Mesendoderm (in vitro differentiated cells): Measurements from ENCODE around the gene RARRES2.

Experiments used
- DNase-seq: peaks from one replicate; pipeline ENCODE4 v3.0.0; 2013
- H2AK5ac ChIP-seq: 2 replicates; pipeline ENCODE4 v1.6.1; 2013; ENCODE audit warnings: low read length, inconsistent platforms
- H2BK120ac ChIP-seq: 2 replicates; pipeline ENCODE4 v1.6.1; 2013; ENCODE audit warnings: low read depth, mild to moderate bottlenecking, low read length, moderate library complexity, mixed read lengths
- H2BK15ac ChIP-seq: replicated peaks from 2 replicates; pipeline ENCODE4 v1.6.1; 2013; ENCODE audit warnings: low read depth, mild to moderate bottlenecking, moderate library complexity
- H2BK5ac ChIP-seq: 2 replicates; pipeline ENCODE4 v1.6.1; 2013; ENCODE audit warnings: low read length, inconsistent platforms
- H3K18ac ChIP-seq: 2 replicates; pipeline ENCODE4 v1.6.1; 2013; ENCODE audit warnings: mild to moderate bottlenecking, low read length, mixed read lengths
- H3K23ac ChIP-seq: one replicate; pipeline ENCODE4 v1.6.1; 2013; ENCODE audit warnings: low read length
- H3K27ac ChIP-seq: 2 replicates; pipeline ENCODE4 v1.5.1; 2013; ENCODE audit warnings: low read depth, mild to moderate bottlenecking, inconsistent platforms, low read length, moderate library complexity
- H3K27me3 ChIP-seq: 2 replicates; pipeline ENCODE4 v1.6.1; 2013; ENCODE audit warnings: low read length, control low read depth, mild to moderate bottlenecking, inconsistent platforms; ENCODE audit not compliant: insufficient read depth, poor library complexity
- H3K36me3 ChIP-seq: 2 replicates; pipeline ENCODE4 v1.6.1; 2013; ENCODE audit warnings: low read length, inconsistent platforms; ENCODE audit not compliant: control insufficient read depth, insufficient read depth
- H3K4ac ChIP-seq: one replicate; pipeline ENCODE4 v1.6.1; 2013; ENCODE audit warnings: low read depth, mild to moderate bottlenecking, low read length, moderate library complexity
- H3K4me1 ChIP-seq: 2 replicates; pipeline ENCODE4 v1.6.1; 2013; ENCODE audit warnings: low read depth, low read length, inconsistent platforms; ENCODE audit not compliant: control insufficient read depth
- H3K4me2 ChIP-seq: 2 replicates; pipeline ENCODE4 v1.6.1; 2013; ENCODE audit warnings: low read length
- H3K4me3 ChIP-seq: 2 replicates; pipeline ENCODE4 v1.5.1; 2013; ENCODE audit warnings: mild to moderate bottlenecking, low read length
- H3K56ac ChIP-seq: one replicate; pipeline ENCODE4 v1.6.1; 2013; ENCODE audit warnings: low read length
- H3K79me1 ChIP-seq: 2 replicates; pipeline ENCODE4 v1.6.1; 2013; ENCODE audit warnings: low read length, inconsistent platforms
- H3K79me2 ChIP-seq: 2 replicates; pipeline ENCODE4 v1.6.1; 2013; ENCODE audit warnings: mild to moderate bottlenecking, low read length; ENCODE audit not compliant: control insufficient read depth, insufficient read depth
- H3K9ac ChIP-seq: 2 replicates; pipeline ENCODE4 v1.6.1; 2013; ENCODE audit warnings: low read length, inconsistent platforms
- H4K5ac ChIP-seq: one replicate; pipeline ENCODE4 v1.6.1; 2013; ENCODE audit warnings: low read length
- H4K8ac ChIP-seq: one replicate; pipeline ENCODE4 v1.6.1; 2013; ENCODE audit warnings: low read depth, mild to moderate bottlenecking, control low read depth, low read length, moderate library complexity
- WGBS: extraction: QIAGEN DNeasy Blood & Tissue Kit; methylation state at CpG from one replicate; pipeline ENCODE4 v1.1.7; 2013; ENCODE audit warnings: low lambda C conversion rate, missing lambda C conversion rate; ENCODE audit not compliant: insufficient coverage; ENCODE audit errors: extremely low coverage; 5-methylcytosine and 5-hydroxymethylcytosine counted together

The RARRES2 gene

DNA sequence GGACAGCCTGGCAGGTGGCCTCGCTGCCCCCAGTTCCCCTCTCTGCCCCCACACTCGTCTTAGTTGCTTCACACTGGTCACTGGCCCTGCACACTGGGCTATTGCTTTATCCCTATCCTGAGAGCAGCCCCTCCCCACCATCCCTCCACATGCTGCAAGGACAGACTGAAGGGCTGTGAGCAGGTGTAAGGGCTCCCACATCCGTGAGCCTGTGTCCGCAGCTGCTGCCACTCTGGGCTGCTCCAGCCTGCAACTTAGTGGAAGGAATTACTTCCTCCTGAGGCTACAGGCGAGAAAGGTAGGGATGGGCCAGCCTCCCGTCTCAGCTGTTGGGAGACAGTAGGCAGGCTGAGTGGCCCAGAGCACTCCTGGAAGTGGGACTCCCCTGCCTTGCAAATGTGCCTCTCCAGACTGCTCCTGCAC is 3.8 kb downstream of the RARRES2 start:
- DNase-seq: no peak
- no peak overlapping the region for H3K23ac ChIP-seq
- H3K4ac ChIP-seq: no peak overlapping the region
- no peak overlapping the region for H4K8ac ChIP-seq
- H2BK5ac ChIP-seq: no peak overlapping the region
- no peak overlapping the region for H2BK15ac ChIP-seq
- H3K27me3 ChIP-seq: peaks cover 2% of the 10 kb centered on the region
- H3K27ac ChIP-seq: no peak overlapping the region
- no peak overlapping the region for H4K5ac ChIP-seq
- peaks cover 7% of the 10 kb centered on the region for H3K4me1 ChIP-seq
- no peak overlapping the region for H3K4me2 ChIP-seq
- H2BK120ac ChIP-seq: no peak overlapping the region
- H3K79me1 ChIP-seq: no peaks in the 10 kb centered on the region
- H3K56ac ChIP-seq: no peak overlapping the region
- H3K18ac ChIP-seq: no peak overlapping the region
- no peaks in the 10 kb centered on the region for H3K36me3 ChIP-seq
- H2AK5ac ChIP-seq: no peak overlapping the region
- no peaks in the 10 kb centered on the region for H3K79me2 ChIP-seq
- H3K9ac ChIP-seq: no peak overlapping the region
- no peak overlapping the region for H3K4me3 ChIP-seq
- WGBS: no CpG with 5 or more reads among the region's 6 CpGs

GRCh38 chr7:150337179-150337578 is 4.2 kb downstream of the RARRES2 start:
- Histone ChIP-seq H3K23ac (no peak overlapping the region), H3K79me2 (no peaks in the 10 kb centered on the region), H4K8ac (no peak overlapping the region), H4K5ac (no peak overlapping the region), H3K56ac (no peak overlapping the region), H3K4ac (no peak overlapping the region), H3K79me1 (no peaks in the 10 kb centered on the region), H3K4me2 (no peak overlapping the region), H2BK15ac (no peak overlapping the region), H3K27ac (no peak overlapping the region), H2BK5ac (no peak overlapping the region), H3K18ac (no peak overlapping the region), H2BK120ac (no peak overlapping the region), H3K9ac (no peak overlapping the region), H3K36me3 (no peaks in the 10 kb centered on the region), H3K4me1 (peaks cover 7% of the 10 kb centered on the region), H3K4me3 (no peak overlapping the region), H2AK5ac (no peak overlapping the region), H3K27me3 (no peaks in the 10 kb centered on the region)
- no CpG with 5 or more reads among the region's 18 CpGs for WGBS
- no peak for DNase-seq

DNA sequence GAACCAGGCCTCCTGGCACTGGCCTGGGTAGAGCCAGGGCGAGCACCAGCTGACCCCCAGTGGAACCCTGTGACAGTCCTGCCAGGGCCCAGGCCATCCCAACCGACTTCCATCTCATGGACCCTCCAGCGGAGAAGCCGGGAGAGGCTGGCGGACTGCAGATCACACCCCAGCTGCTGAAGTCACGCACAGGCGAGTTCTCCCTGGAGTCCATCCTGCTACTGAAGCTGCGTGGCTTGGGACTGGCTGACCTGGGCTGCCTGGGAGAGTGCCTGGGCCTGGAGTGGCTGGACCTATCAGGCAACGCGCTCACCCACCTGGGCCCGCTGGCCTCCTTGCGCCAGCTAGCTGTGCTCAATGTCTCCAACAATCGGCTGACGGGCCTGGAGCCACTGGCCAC is 4.7 kb downstream of the RARRES2 start:
- no peak overlapping the region for H3K9ac ChIP-seq
- no peaks in the 10 kb centered on the region for H3K36me3 ChIP-seq
- no peak overlapping the region for H4K5ac ChIP-seq
- H3K27me3 ChIP-seq: no peaks in the 10 kb centered on the region
- no peak overlapping the region for H3K27ac ChIP-seq
- no peak overlapping the region for H3K4me3 ChIP-seq
- H2AK5ac ChIP-seq: no peak overlapping the region
- WGBS: no CpG with 5 or more reads among the region's 14 CpGs
- peaks cover 7% of the 10 kb centered on the region for H3K4me1 ChIP-seq
- H2BK5ac ChIP-seq: no peak overlapping the region
- no peaks in the 10 kb centered on the region for H3K79me2 ChIP-seq
- H3K79me1 ChIP-seq: no peaks in the 10 kb centered on the region
- H3K4me2 ChIP-seq: no peak overlapping the region
- peak overlapping the region; percentile 25 for H3K56ac ChIP-seq
- H3K18ac ChIP-seq: no peak overlapping the region
- no peak overlapping the region for H2BK15ac ChIP-seq
- H2BK120ac ChIP-seq: no peak overlapping the region
- H4K8ac ChIP-seq: no peak overlapping the region
- no peak overlapping the region for H3K4ac ChIP-seq
- no peak for DNase-seq
- H3K23ac ChIP-seq: no peak overlapping the region

DNA sequence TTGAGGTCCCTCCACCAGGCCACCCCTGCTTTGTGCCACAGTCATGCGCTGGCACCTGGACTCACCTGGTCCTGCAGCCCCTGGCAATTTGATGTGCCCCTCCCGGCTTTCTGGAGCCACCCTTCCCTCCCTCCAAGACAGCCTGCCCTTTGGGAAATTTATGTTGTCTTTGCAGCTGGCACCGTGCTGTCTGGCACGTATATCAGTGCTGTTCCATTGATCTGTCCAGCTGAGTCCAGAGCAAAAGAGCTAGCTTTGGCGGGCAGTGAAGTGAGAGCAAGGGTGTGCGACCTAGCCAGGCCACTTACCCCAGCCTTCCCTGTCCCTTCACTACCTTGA is 5.7 kb downstream of the RARRES2 start:
- Histone ChIP-seq H3K36me3 (no peaks in the 10 kb centered on the region), H3K79me2 (no peaks in the 10 kb centered on the region), H2BK5ac (no peak overlapping the region), H3K4me2 (no peak overlapping the region), H3K79me1 (no peaks in the 10 kb centered on the region), H3K4me3 (no peak overlapping the region), H2BK120ac (no peak overlapping the region), H3K4me1 (peaks cover 7% of the 10 kb centered on the region), H3K27ac (no peak overlapping the region), H4K8ac (no peak overlapping the region), H2BK15ac (no peak overlapping the region), H2AK5ac (no peak overlapping the region), H3K27me3 (no peaks in the 10 kb centered on the region), H3K18ac (no peak overlapping the region), H3K23ac (no peak overlapping the region), H3K9ac (no peak overlapping the region), H4K5ac (no peak overlapping the region), H3K4ac (no peak overlapping the region), H3K56ac (peak overlapping the region; percentile 75)
- no CpG with 5 or more reads among the region's 6 CpGs for WGBS
- no peak for DNase-seq

DNA sequence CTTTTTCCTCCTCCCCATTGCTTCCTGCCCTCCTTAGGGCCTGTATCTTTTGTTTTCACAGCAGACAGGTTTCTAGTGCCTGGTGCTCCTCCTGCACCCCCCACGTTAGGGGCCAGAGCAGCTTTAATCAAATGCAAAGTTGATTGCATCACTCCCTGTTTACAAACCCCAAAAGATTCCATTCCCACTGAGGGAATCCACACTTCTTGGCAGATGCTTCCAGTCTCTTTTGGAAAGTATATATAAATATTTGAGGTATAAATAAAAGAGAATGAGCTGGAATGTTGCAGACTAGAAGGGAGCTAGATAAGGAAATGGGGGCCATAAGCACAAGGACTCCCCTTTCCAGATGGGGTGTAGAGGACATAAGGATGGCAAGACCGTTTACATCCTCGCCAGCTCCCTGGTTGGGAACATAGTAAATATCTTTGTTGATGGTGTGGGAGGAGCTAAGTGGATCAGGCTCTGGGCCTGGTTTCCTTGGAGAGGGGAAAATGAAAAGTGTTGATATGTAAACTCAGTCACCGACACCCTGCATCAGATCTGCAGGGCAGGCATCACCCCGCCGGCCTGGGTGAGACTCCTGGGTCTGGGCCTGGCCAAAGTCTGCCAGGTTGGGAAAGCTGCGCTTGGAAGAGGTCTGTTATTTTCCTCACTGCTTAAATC is 6.2 kb downstream of the RARRES2 start:
- peak overlapping the region; percentile 75 for H3K56ac ChIP-seq
- no peak overlapping the region for H2BK120ac ChIP-seq
- H3K4me2 ChIP-seq: no peak overlapping the region
- H2BK5ac ChIP-seq: no peak overlapping the region
- no peak overlapping the region for H3K23ac ChIP-seq
- no peak overlapping the region for H3K9ac ChIP-seq
- no peak overlapping the region for H3K18ac ChIP-seq
- no peak overlapping the region for H2AK5ac ChIP-seq
- no peak overlapping the region for H3K4ac ChIP-seq
- peaks cover 7% of the 10 kb centered on the region for H3K4me1 ChIP-seq
- peak; percentile 81 for DNase-seq
- no peak overlapping the region for H2BK15ac ChIP-seq
- no CpG with 5 or more reads among the region's 7 CpGs for WGBS
- H4K5ac ChIP-seq: no peak overlapping the region
- H3K79me2 ChIP-seq: no peaks in the 10 kb centered on the region
- H3K4me3 ChIP-seq: no peak overlapping the region
- H4K8ac ChIP-seq: no peak overlapping the region
- no peaks in the 10 kb centered on the region for H3K79me1 ChIP-seq
- H3K27ac ChIP-seq: no peak overlapping the region
- no peaks in the 10 kb centered on the region for H3K27me3 ChIP-seq
- no peaks in the 10 kb centered on the region for H3K36me3 ChIP-seq

GRCh38 chr7:150334108-150334507 is 7.3 kb downstream of the RARRES2 start:
- Histone ChIP-seq H3K4me3 (no peak overlapping the region), H3K4me1 (peaks cover 7% of the 10 kb centered on the region), H3K27me3 (no peaks in the 10 kb centered on the region), H4K5ac (no peak overlapping the region), H3K79me2 (no peaks in the 10 kb centered on the region), H2AK5ac (no peak overlapping the region), H3K27ac (no peak overlapping the region), H2BK5ac (no peak overlapping the region), H3K9ac (no peak overlapping the region), H3K79me1 (no peaks in the 10 kb centered on the region), H3K18ac (no peak overlapping the region), H2BK15ac (no peak overlapping the region), H3K4ac (no peak overlapping the region), H4K8ac (no peak overlapping the region), H3K4me2 (no peak overlapping the region), H3K56ac (no peak overlapping the region), H3K36me3 (no peaks in the 10 kb centered on the region), H2BK120ac (no peak overlapping the region), H3K23ac (no peak overlapping the region)
- DNase-seq: no peak
- WGBS: no CpG with 5 or more reads among the region's 8 CpGs
